Omental fat pad (tissue), 4 donors: ENCODE data around the gene DBF4B. TPM values are rescaled to one million over a fixed set of nuclear protein-coding genes. Genes with fewer than 3 reads are reported as not detected.

Source experiments
- ATAC-seq: fragments of 150-250 bp; one replicate; pipeline ENCODE4 v1.9.1; 2016; ENCODE audit warnings: mild to moderate bottlenecking, moderate library complexity; ENCODE audit not compliant: low FRiP score
- DNase-seq: peaks from one replicate; pipeline ENCODE4 v3.0.0-alpha.2; 2019; ENCODE audit warnings: low spot score
- CTCF ChIP-seq, 3 donors: fragments of 450-650 bp; IDR thresholded peaks; one replicate each; pipeline ENCODE4 v1.5.1; 2016 to 2017; ENCODE audit warnings: antibody characterized with exemption in 3 of 3, mild to moderate bottlenecking in 3 of 3, moderate library complexity in 2 of 3
- total RNA-seq, 4 donors: library from RNA; depleted of rRNA; stranded (reverse); fragments of >200 nt; gene quantifications; one replicate each; pipeline ENCODE4 v1.1.0, GENCODE V29; 2016

DBF4B gene
- total RNA-seq, 4 donors from 2014 or later: 1.6 to 6.3 (median 2.5) TPM

GRCh38 chr17:44763170-44763569, 54.7 kb downstream of the DBF4B start:
- TF ChIP-seq CTCF (IDR thresholded peaks at IDR 0.05): no peak
- DNase-seq (no peak), ATAC-seq (no peak)

DNA sequence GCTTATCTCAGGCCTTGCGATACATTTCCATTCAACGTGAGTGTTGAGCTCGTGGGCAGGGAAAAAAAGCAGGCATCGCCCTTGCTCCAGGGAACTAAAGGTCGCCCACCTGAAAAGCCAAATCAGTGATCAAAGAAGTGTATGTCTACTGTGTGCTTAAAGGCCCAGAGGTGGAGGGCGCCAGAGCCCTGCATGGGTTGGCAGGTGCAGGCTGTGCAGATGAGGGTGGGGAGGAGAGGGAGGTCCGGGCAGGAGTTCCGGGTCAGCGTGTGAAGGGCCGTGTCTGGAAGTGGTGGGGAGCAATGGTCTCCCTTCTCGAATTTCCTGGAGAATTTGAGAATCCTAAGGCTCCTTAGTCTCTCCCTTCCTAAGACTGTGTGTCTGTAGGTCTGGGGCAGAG, 57.5 kb downstream of the DBF4B start:
- ATAC-seq: no peak
- no peak for DNase-seq
- TF ChIP-seq CTCF (IDR thresholded peaks at IDR 0.05): no peak

- DNase-seq (no peak), ATAC-seq (no peak)
- TF ChIP-seq CTCF (IDR thresholded peaks at IDR 0.05): no peak
Observed at GRCh38 chr17:44766409-44767038, 58.1 kb downstream of the DBF4B start.

DNA sequence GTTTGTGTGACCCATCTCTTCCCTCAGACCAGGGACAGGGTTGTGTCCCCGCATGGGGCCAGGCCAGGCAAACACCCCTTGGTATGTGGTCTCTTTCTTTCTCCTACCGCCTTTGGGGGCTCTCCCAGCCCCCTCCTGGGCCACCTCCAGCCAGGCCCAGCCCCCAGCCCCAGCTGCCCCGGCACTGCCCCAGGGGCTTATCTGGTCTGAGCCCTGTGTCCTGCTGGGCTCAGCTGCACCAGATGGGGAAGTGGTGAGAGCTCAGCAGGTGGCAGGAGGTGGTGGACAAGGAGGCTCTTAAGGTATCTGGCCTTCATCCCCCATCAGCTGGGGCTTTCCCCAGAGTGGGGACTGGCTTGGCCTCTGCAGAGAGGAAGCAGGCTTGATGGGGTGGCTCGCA, 59.0 kb downstream of the DBF4B start:
- DNase-seq (no peak), ATAC-seq (no peak)
- TF ChIP-seq CTCF (IDR thresholded peaks at IDR 0.05): no peak

DNA sequence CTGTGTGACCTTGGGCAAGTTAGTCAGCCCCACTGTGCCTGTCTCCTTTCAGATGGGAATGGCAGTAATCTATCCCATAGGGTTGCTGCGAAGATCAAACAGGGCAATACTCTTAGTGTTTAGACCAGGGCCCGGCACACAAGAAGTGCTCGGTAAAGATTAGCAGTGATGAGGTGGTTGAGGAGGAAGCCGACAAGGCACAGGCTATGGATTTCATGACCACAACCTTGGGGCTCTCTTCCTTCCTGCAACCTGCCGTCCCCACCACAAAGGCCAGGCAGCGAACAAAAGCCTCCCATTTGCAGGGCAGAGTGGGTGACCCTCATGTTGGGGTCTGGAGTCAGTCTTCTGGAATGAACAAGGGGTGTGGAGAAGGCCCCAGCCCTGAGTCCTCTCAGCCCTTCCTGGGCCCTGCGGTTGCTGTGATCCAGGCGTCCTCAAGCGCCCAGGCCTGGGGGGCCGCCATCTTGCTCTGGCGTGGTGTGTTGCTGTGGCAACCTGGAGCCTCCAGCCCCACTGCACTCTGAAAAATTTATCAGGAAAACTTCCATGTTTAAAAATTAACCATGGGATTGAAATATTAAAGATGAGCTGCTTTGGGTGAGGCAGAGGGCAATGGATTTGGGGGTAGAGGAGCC, 60.2 kb downstream of the DBF4B start:
- TF ChIP-seq CTCF (IDR thresholded peaks at IDR 0.05): no peak
- ATAC-seq (no peak), DNase-seq (no peak)

- TF ChIP-seq CTCF (IDR thresholded peaks at IDR 0.05): no peak
- DNase-seq (no peak), ATAC-seq (no peak)
Observed at GRCh38 chr17:44769230-44769629, 60.8 kb downstream of the DBF4B start.

GRCh38 chr17:44769647-44770084, 61.2 kb downstream of the DBF4B start:
- ATAC-seq (no peak), DNase-seq (no peak)
- TF ChIP-seq CTCF (IDR thresholded peaks at IDR 0.05): no peak
